PC-9 (cell line): ENCODE data around the gene LCE1E. TPM values are rescaled to one million over a fixed set of nuclear protein-coding genes. Genes with fewer than 3 reads are reported as not detected.

ENCODE experiments used
- BruUV-seq: library from RNA; stranded (reverse); fragments of 400-500 nt; replicated peaks from 2 replicates; lab custom pipeline; 2021; lab: Mats Ljungman, UMichigan
- CTCF ChIA-PET: fragments of 300-600 bp; sonication (Branson Sonifier 250); formaldehyde crosslinking; loops from one replicate; lab custom pipeline; 2022; ENCODE audit warnings: antibody characterized with exemption; lab: Charles Lee
- POLR2A ChIA-PET: fragments of 300-600 bp; sonication (Branson Sonifier 250); formaldehyde crosslinking; loops from one replicate; lab custom pipeline; 2022; ENCODE audit warnings: antibody characterized with exemption; ENCODE audit not compliant: unreplicated experiment; lab: Charles Lee
- DNase-seq, 2 experiments: peaks; one replicate each; pipeline versions ENCODE4 v3.0.0 to v3.0.0-alpha.2; 2015 to 2022; ENCODE audit warnings: mixed read lengths in 1 of 2
- H2AFZ ChIP-seq: fragments of 200-600 bp; sonication (generic); 2 replicates; pipeline ENCODE4 v1.8.1; 2017; ENCODE audit warnings: antibody characterized with exemption
- H3F3A ChIP-seq: fragments of 200-600 bp; sonication (generic); 2 replicates; pipeline ENCODE4 v1.8.1; 2017; ENCODE audit warnings: antibody characterized with exemption, mild to moderate bottlenecking, low read depth; ENCODE audit not compliant: insufficient read depth
- H3K27ac ChIP-seq: fragments of 200-600 bp; sonication (generic); 2 replicates; pipeline ENCODE4 v1.6.1; 2016; ENCODE audit warnings: mixed run types
- H3K27me3 ChIP-seq: fragments of 200-600 bp; sonication (generic); 2 replicates; pipeline ENCODE4 v1.6.1; 2016; ENCODE audit warnings: low read depth, mixed run types; ENCODE audit not compliant: insufficient read depth
- H3K36me3 ChIP-seq: fragments of 200-600 bp; sonication (generic); 2 replicates; pipeline ENCODE4 v1.6.1; 2016; ENCODE audit warnings: low read depth, mixed run types
- H3K4me1 ChIP-seq: fragments of 200-600 bp; sonication (generic); replicated peaks from 2 replicates; pipeline ENCODE4 v1.6.1; 2016; ENCODE audit warnings: mixed run types; ENCODE audit not compliant: insufficient read depth
- H3K4me2 ChIP-seq: fragments of 200-600 bp; sonication (generic); 2 replicates; pipeline ENCODE4 v1.6.1; 2017; ENCODE audit warnings: mixed run types
- H3K4me3 ChIP-seq: fragments of 200-600 bp; sonication (generic); 2 replicates; pipeline ENCODE4 v1.6.1; 2016; ENCODE audit warnings: mixed run types
- H3K79me2 ChIP-seq: fragments of 200-600 bp; sonication (generic); 2 replicates; pipeline ENCODE4 v1.6.1; 2017; ENCODE audit warnings: low read depth, mixed run types
- H3K9me2 ChIP-seq: fragments of 200-600 bp; sonication (generic); 2 replicates; pipeline ENCODE4 v1.8.1; 2017; ENCODE audit warnings: mild to moderate bottlenecking; ENCODE audit not compliant: insufficient read depth
- H3K9me3 ChIP-seq: fragments of 200-600 bp; sonication (generic); 2 replicates; pipeline ENCODE4 v1.8.1; 2016; ENCODE audit warnings: low read depth; ENCODE audit not compliant: insufficient read depth
- H4K20me1 ChIP-seq: fragments of 200-600 bp; sonication (generic); 2 replicates; pipeline ENCODE4 v1.8.1; 2017; ENCODE audit not compliant: insufficient read depth
- CTCF ChIP-seq: fragments of 200-600 bp; sonication (generic); conservative IDR thresholded peaks from 2 replicates; pipeline ENCODE4 v1.6.1; 2017; ENCODE audit warnings: mixed run types, antibody characterized with exemption, mild to moderate bottlenecking, moderate library complexity
- EZH2 ChIP-seq: fragments of 200-600 bp; sonication (generic); IDR thresholded peaks from 2 replicates; pipeline ENCODE4 v1.8.0; 2017; ENCODE audit warnings: antibody characterized with exemption, low read depth
- intact Hi-C: fragments of 100-400 bp; cut with micrococcal nuclease; formaldehyde crosslinking; loops from one replicate; pipeline ENCODE4 v1.10.0; 2022; ENCODE audit not compliant: unreplicated experiment
- total RNA-seq: library from RNA; stranded (reverse); gene quantifications from 2 replicates; pipeline ENCODE4 v1.2.3, GENCODE V29; 2021

Gene LCE1E
- total RNA-seq, 1 experiment from 2014 or later: not detected

GRCh38 chr1:152801333-152801732 is 15.3 kb downstream of the LCE1E start:
- no peak overlapping the region for H3K4me2 ChIP-seq
- H4K20me1 ChIP-seq: no peaks in the 10 kb centered on the region
- H3K79me2 ChIP-seq: no peaks in the 10 kb centered on the region
- H3F3A ChIP-seq: no peaks in the 10 kb centered on the region
- H3K27me3 ChIP-seq: peaks cover 28% of the 10 kb centered on the region
- H3K9me3 ChIP-seq: no peaks in the 10 kb centered on the region
- no peaks in the 10 kb centered on the region for H3K36me3 ChIP-seq
- H2AFZ ChIP-seq: no peak overlapping the region
- ChIA-PET CTCF (no interaction called here), POLR2A (no interaction called here)
- H3K9me2 ChIP-seq: no peaks in the 10 kb centered on the region
- H3K27ac ChIP-seq: no peak overlapping the region
- H3K4me1 ChIP-seq: no peaks in the 10 kb centered on the region
- intact Hi-C loops: no loop called here
- DNase-seq: no peak
- BruUV-seq: no TSS peak
- H3K4me3 ChIP-seq: no peak overlapping the region
- TF ChIP-seq EZH2 (no peak), CTCF (no peak)

- Histone ChIP-seq H3K4me2 (no peak within 1 kb of the TSS), H3K4me3 (no peak within 1 kb of the TSS), H3K27ac (no peak within 1 kb of the TSS), H3K9me2 (no peaks in the 10 kb centered on the region), H2AFZ (no peak within 1 kb of the TSS), H4K20me1 (no peaks in the 10 kb centered on the region), H3F3A (no peaks in the 10 kb centered on the region), H3K27me3 (peaks cover 19% of the 10 kb centered on the region; the same call in 1 of the 2 replicates), H3K4me1 (no peaks in the 10 kb centered on the region), H3K79me2 (no peaks in the 10 kb centered on the region), H3K36me3 (no peaks in the 10 kb centered on the region), H3K9me3 (no peaks in the 10 kb centered on the region)
- POLR2A ChIA-PET: no interaction called here
- CTCF ChIA-PET: no interaction called here
- intact Hi-C loops: no loop called here
- no peak for DNase-seq
- TF ChIP-seq EZH2 (no peak), CTCF (no peak)
- BruUV-seq: no TSS peak
Measured at GRCh38 chr1:152806576-152806975, 20.5 kb downstream of the LCE1E start, which contains the start of gene LCE1C. Gene LCE1C (minus strand): TSS chr1:152806651. CDS start chr1:152805478, 1,173 bp downstream.

- H3K4me1 ChIP-seq: no peaks in the 10 kb centered on the region
- no peaks in the 10 kb centered on the region for H3K79me2 ChIP-seq
- no peak overlapping the region for H2AFZ ChIP-seq
- no peaks in the 10 kb centered on the region for H3K9me3 ChIP-seq
- POLR2A ChIA-PET: no interaction called here
- no peak overlapping the region for H3K4me2 ChIP-seq
- TF ChIP-seq EZH2 (no peak), CTCF (no peak)
- H3K27ac ChIP-seq: no peak overlapping the region
- H3K4me3 ChIP-seq: no peak overlapping the region
- H3K36me3 ChIP-seq: no peaks in the 10 kb centered on the region
- H3F3A ChIP-seq: no peaks in the 10 kb centered on the region
- CTCF ChIA-PET: no interaction called here
- no peak for DNase-seq
- intact Hi-C loops: no loop called here
- no peaks in the 10 kb centered on the region for H3K9me2 ChIP-seq
- peaks cover 40% of the 10 kb centered on the region for H3K27me3 ChIP-seq
- no peaks in the 10 kb centered on the region for H4K20me1 ChIP-seq
- no TSS peak for BruUV-seq
Measured at GRCh38 chr1:152811050-152811449, 25.0 kb downstream of the LCE1E start.
